NCI-H2227 (cell line): Measurements from ENCODE around the gene RAI14.
A peak's percentile ranks its signal among the peaks of the same experiment; 100 is the strongest.

Experiments
- DNase-seq: peaks from one replicate; lab custom pipeline; 2025; ENCODE audit not compliant: unreplicated experiment; lab: John Stamatoyannopoulos, UW

The RAI14 gene

GRCh38 chr5:34674187-34674586, 18.1 kb downstream of the RAI14 start:
- no peak for DNase-seq

GRCh38 chr5:34675857-34676256, 19.7 kb downstream of the RAI14 start:
- no peak for DNase-seq

- DNase-seq = no peak
Observed at GRCh38 chr5:34676416-34676815, 20.3 kb downstream of the RAI14 start.

GRCh38 chr5:34677428-34677827, 21.3 kb downstream of the RAI14 start:
- DNase-seq = no peak

GRCh38 chr5:34680896-34681295, 24.8 kb downstream of the RAI14 start:
- no peak for DNase-seq

- no peak for DNase-seq
Observed at GRCh38 chr5:34682926-34683623, 26.9 kb downstream of the RAI14 start.

GRCh38 chr5:34684281-34684979, 28.3 kb downstream of the RAI14 start:
- peak; percentile 97 for DNase-seq

- DNase-seq = no peak
Observed at GRCh38 chr5:34684980-34685352, 28.8 kb downstream of the RAI14 start.

- DNase-seq = peak; percentile 24
Observed at GRCh38 chr5:34685485-34686165, 29.5 kb downstream of the RAI14 start.

GRCh38 chr5:34686762-34687268, 30.7 kb downstream of the RAI14 start:
- DNase-seq = peak; percentile 69

- DNase-seq = no peak
Observed at GRCh38 chr5:34687269-34688011, 31.3 kb downstream of the RAI14 start.

- no peak for DNase-seq
Observed at GRCh38 chr5:34688015-34688810, 32.1 kb downstream of the RAI14 start.

GRCh38 chr5:34690301-34690700, 34.2 kb downstream of the RAI14 start:
- DNase-seq = no peak

GRCh38 chr5:34690898-34691297, 34.8 kb downstream of the RAI14 start:
- no peak for DNase-seq

- no peak for DNase-seq
Observed at GRCh38 chr5:34691326-34691725, 35.2 kb downstream of the RAI14 start.

GRCh38 chr5:34692786-34693185, 36.7 kb downstream of the RAI14 start:
- DNase-seq = no peak

GRCh38 chr5:34694012-34694411, 37.9 kb downstream of the RAI14 start:
- no peak for DNase-seq

GRCh38 chr5:34694685-34695084, 38.6 kb downstream of the RAI14 start:
- no peak for DNase-seq

GRCh38 chr5:34695275-34696027, 39.3 kb downstream of the RAI14 start:
- no peak for DNase-seq
